Neural cell (in vitro differentiated cells): Measurements from ENCODE around the gene FAM168A.

Experiments
- EP300 ChIP-seq: fragments of 450-650 bp; conservative IDR thresholded peaks from 2 replicates; pipeline ENCODE4 v1.6.1; 2014; ENCODE audit warnings: antibody characterized with exemption, mild to moderate bottlenecking, moderate library complexity; ENCODE audit not compliant: poor library complexity, severe bottlenecking
- EZH2 ChIP-seq: fragments of 200-600, 300-800 bp; shearing (Covaris generic), sonication (generic); IDR thresholded peaks from 2 replicates; pipeline ENCODE4 v1.6.1; 2014; ENCODE audit warnings: antibody characterized with exemption, low read length, borderline replicate concordance, mild to moderate bottlenecking; ENCODE audit not compliant: insufficient read depth, poor library complexity, severe bottlenecking
- POLR2AphosphoS5 ChIP-seq: IDR thresholded peaks from 2 replicates; pipeline ENCODE4 v1.6.1; 2012
- TF ChIP-seq, protein P1 (sequence below): fragments of 450-650 bp; IDR thresholded peaks from 2 replicates; pipeline ENCODE4 v1.5.1; 2014; ENCODE audit warnings: antibody characterized with exemption, mild to moderate bottlenecking, moderate library complexity; ENCODE audit not compliant: poor library complexity, severe bottlenecking

DNA sequence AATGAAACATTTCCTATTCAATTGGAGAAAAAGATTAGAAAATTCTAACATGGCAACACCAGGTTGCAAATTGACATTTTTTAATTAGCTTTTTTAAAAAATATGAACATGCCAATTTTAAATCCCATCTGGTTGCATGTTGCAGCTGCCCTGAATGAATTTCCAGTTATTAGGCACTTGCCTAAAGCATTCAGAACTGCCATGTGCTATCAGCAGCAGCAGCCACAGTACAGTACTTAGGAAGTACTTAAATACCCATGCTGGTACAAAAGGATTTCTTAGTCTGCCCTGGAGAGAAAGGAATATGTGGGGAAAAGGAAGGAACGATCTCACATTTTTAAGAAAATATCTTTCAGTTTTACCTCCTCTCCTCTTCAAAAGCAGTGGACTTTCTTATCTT is 46.2 kb downstream of the FAM168A start:
- TF ChIP-seq, protein P1, sequence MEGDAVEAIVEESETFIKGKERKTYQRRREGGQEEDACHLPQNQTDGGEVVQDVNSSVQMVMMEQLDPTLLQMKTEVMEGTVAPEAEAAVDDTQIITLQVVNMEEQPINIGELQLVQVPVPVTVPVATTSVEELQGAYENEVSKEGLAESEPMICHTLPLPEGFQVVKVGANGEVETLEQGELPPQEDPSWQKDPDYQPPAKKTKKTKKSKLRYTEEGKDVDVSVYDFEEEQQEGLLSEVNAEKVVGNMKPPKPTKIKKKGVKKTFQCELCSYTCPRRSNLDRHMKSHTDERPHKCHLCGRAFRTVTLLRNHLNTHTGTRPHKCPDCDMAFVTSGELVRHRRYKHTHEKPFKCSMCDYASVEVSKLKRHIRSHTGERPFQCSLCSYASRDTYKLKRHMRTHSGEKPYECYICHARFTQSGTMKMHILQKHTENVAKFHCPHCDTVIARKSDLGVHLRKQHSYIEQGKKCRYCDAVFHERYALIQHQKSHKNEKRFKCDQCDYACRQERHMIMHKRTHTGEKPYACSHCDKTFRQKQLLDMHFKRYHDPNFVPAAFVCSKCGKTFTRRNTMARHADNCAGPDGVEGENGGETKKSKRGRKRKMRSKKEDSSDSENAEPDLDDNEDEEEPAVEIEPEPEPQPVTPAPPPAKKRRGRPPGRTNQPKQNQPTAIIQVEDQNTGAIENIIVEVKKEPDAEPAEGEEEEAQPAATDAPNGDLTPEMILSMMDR, result no peak
- TF ChIP-seq POLR2AphosphoS5 (no peak), EP300 (no peak), EZH2 (no peak)
